ENCODE measurements around the gene COQ3.

DNA sequence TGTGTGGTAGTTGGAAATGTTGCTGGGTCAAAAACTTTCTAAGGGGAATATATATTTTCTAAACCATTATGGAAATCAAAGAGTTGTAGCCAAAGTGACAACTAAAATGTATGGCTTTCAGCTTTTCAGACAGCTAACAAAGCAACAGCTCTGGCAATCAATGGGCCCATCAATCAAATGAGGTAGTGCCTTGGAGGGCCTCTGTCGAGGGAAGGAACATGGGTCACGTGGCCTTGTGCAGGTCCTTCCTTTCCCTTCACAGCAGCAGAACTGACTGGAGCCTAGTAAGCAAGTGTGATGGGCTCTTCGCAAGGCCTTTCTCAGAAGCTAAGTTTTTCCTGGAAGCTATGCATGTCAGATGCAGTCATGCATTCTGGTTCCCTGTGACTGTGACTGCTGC is 62.5 kb downstream of the COQ3 start:
- TF ChIP-seq, protein P1, sequence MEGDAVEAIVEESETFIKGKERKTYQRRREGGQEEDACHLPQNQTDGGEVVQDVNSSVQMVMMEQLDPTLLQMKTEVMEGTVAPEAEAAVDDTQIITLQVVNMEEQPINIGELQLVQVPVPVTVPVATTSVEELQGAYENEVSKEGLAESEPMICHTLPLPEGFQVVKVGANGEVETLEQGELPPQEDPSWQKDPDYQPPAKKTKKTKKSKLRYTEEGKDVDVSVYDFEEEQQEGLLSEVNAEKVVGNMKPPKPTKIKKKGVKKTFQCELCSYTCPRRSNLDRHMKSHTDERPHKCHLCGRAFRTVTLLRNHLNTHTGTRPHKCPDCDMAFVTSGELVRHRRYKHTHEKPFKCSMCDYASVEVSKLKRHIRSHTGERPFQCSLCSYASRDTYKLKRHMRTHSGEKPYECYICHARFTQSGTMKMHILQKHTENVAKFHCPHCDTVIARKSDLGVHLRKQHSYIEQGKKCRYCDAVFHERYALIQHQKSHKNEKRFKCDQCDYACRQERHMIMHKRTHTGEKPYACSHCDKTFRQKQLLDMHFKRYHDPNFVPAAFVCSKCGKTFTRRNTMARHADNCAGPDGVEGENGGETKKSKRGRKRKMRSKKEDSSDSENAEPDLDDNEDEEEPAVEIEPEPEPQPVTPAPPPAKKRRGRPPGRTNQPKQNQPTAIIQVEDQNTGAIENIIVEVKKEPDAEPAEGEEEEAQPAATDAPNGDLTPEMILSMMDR (IDR thresholded peaks at IDR 0.05) = no peak
- no peak for TF ChIP-seq POLR2A (IDR thresholded peaks at IDR 0.05)
